GM12878 (cell line): Measurements from ENCODE around the gene LEMD3. TPM values are rescaled to one million over a fixed set of nuclear protein-coding genes. Genes with fewer than 3 reads are reported as not detected.

Experiments
- ATAC-seq: fragments of 200-7000 bp; cut with Tn5 transposase; 3 replicates; pipeline ENCODE4 v1.9.1; 2020; ENCODE audit warnings: mild to moderate bottlenecking, moderate library complexity
- BruUV-seq: library from RNA; stranded (reverse); fragments of 400-500 nt; replicated peaks from 2 replicates; lab custom pipeline; 2021; lab: Mats Ljungman, UMichigan
- CTCF ChIA-PET: fragments of 300-600 bp; sonication (Branson Sonifier 250); formaldehyde crosslinking; extraction: SDS; loops from one replicate; lab custom pipeline; 2021; ENCODE audit warnings: inconsistent platforms; lab: Yijun Ruan, JAX
- POLR2A ChIA-PET: fragments of 350-600 bp; formaldehyde crosslinking; extraction: SDS; loops from one replicate; lab custom pipeline; 2021; ENCODE audit warnings: inconsistent platforms; lab: Charles Lee
- RAD21 ChIA-PET: fragments of 300-600 bp; sonication (Branson Sonifier 250); formaldehyde crosslinking; loops from one replicate; lab custom pipeline; 2023; ENCODE audit warnings: antibody characterized with exemption; ENCODE audit not compliant: unreplicated experiment; lab: Charles Lee
- SMC1A ChIA-PET: fragments of 300-600 bp; sonication (Branson Sonifier 250); formaldehyde crosslinking; loops from one replicate; lab custom pipeline; 2023; ENCODE audit not compliant: unreplicated experiment, uncharacterized antibody; lab: Charles Lee
- DNase-seq: peaks from one replicate; pipeline ENCODE4 v3.0.0-alpha.2; 2011; ENCODE audit warnings: low read depth, low spot score
- FAIRE-seq: peaks from 3 replicates; lab custom pipeline; 2011; peaks lifted over from hg19 to GRCh38; lab: Jason Lieb, UNC
- H2AFZ ChIP-seq: 2 replicates; pipeline ENCODE4 v1.6.0; 2011; ENCODE audit warnings: low read depth, low read length, control low read depth; ENCODE audit not compliant: control insufficient read depth
- H3K27ac ChIP-seq: 2 replicates; pipeline ENCODE4 v1.5.1; 2011; ENCODE audit warnings: control low read depth; ENCODE audit not compliant: control insufficient read depth, insufficient read depth
- H3K27me3 ChIP-seq, 2 experiments: replicated peaks in 1 of 2; 2 replicates each; pipeline versions ENCODE4 v1.6.0 to v1.6.1; 2011; ENCODE audit warnings: low read length in 1 of 2; ENCODE audit not compliant: control insufficient read depth in 2 of 2, insufficient read depth in 2 of 2
- H3K36me3 ChIP-seq, 2 experiments: 2 replicates each; pipeline ENCODE4 v1.5.1; 2011; ENCODE audit warnings: low read length in 1 of 2; ENCODE audit not compliant: control insufficient read depth in 2 of 2, insufficient read depth in 2 of 2
- H3K4me1 ChIP-seq: 2 replicates; pipeline ENCODE4 v1.6.1; 2011; ENCODE audit warnings: mild to moderate bottlenecking, low read length, moderate library complexity, mixed read lengths; ENCODE audit not compliant: control insufficient read depth, insufficient read depth
- H3K4me2 ChIP-seq: 2 replicates; pipeline ENCODE4 v1.6.0; 2011; ENCODE audit warnings: control low read depth; ENCODE audit not compliant: control insufficient read depth, insufficient read depth
- H3K4me3 ChIP-seq: fragments of 200-600 bp; sonication (generic); 2 replicates; pipeline ENCODE4 v1.5.1; 2016
- H3K79me2 ChIP-seq: 2 replicates; pipeline ENCODE4 v1.6.0; 2011; ENCODE audit warnings: low read length; ENCODE audit not compliant: control insufficient read depth, insufficient read depth
- H3K9ac ChIP-seq: 2 replicates; pipeline ENCODE4 v1.8.0; 2011; ENCODE audit warnings: low read length, control low read depth, mixed read lengths; ENCODE audit not compliant: control insufficient read depth, insufficient read depth
- H3K9me3 ChIP-seq: replicated peaks from 3 replicates; pipeline ENCODE4 v1.5.1; 2011; ENCODE audit warnings: mild to moderate bottlenecking, low read length; ENCODE audit not compliant: control insufficient read depth, insufficient read depth
- H4K20me1 ChIP-seq: 2 replicates; pipeline ENCODE4 v1.6.0; 2011; ENCODE audit not compliant: control insufficient read depth, insufficient read depth
- CBX5 ChIP-seq: sonication (generic); IDR thresholded peaks from 2 replicates; pipeline ENCODE4 v1.6.1; 2016; ENCODE audit warnings: low read depth, moderate library complexity, mild to moderate bottlenecking, inconsistent platforms
- CEBPB ChIP-seq, 2 experiments: fragments of 150-350 bp in 1 of 2; IDR thresholded peaks; 2 replicates each; pipeline ENCODE4 v1.6.1; 2012 to 2014; ENCODE audit warnings: low read depth in 2 of 2, low read length in 2 of 2, borderline replicate concordance in 1 of 2, inconsistent platforms in 1 of 2
- CREM ChIP-seq: IDR thresholded peaks from 2 replicates; pipeline ENCODE4 v1.6.1; 2014; ENCODE audit warnings: antibody characterized with exemption, low read depth
- IKZF1 ChIP-seq: fragments of 450-650 bp; conservative IDR thresholded peaks from 2 replicates; pipeline ENCODE4 v1.6.1; 2017; ENCODE audit warnings: antibody characterized with exemption, mild to moderate bottlenecking
- JUNB ChIP-seq: IDR thresholded peaks from 2 replicates; pipeline ENCODE4 v1.6.1; 2016; ENCODE audit warnings: antibody characterized with exemption, mild to moderate bottlenecking
- JUND ChIP-seq: IDR thresholded peaks from 2 replicates; pipeline ENCODE4 v1.6.1; 2012; ENCODE audit warnings: low read depth, mild to moderate bottlenecking, low read length, improper control_type of control experiment, moderate library complexity
- KDM1A ChIP-seq: fragments of 200-600 bp; sonication (generic); IDR thresholded peaks from 2 replicates; pipeline ENCODE4 v1.6.1; 2016; ENCODE audit warnings: borderline replicate concordance
- LARP7 ChIP-seq: fragments of 450-650 bp; IDR thresholded peaks from 2 replicates; pipeline ENCODE4 v1.6.1; 2017; ENCODE audit warnings: mild to moderate bottlenecking
- MEF2A ChIP-seq: IDR thresholded peaks from 2 replicates; pipeline ENCODE4 v1.6.1; 2011; ENCODE audit warnings: low read depth, mild to moderate bottlenecking, low read length, moderate library complexity; ENCODE audit not compliant: insufficient read depth
- MTA2 ChIP-seq: fragments of 450-650 bp; IDR thresholded peaks from 2 replicates; pipeline ENCODE4 v1.6.1; 2016; ENCODE audit warnings: low read depth, mild to moderate bottlenecking, moderate library complexity
- NRF1 ChIP-seq: conservative IDR thresholded peaks from 2 replicates; pipeline ENCODE4 v1.6.1; 2011; ENCODE audit warnings: mild to moderate bottlenecking, low read depth, low read length, improper control_type of control experiment
- YBX1 ChIP-seq: fragments of 450-650 bp; IDR thresholded peaks from 2 replicates; pipeline ENCODE4 v1.6.1; 2016; ENCODE audit warnings: antibody characterized with exemption
- ZNF622 ChIP-seq: fragments of 450-650 bp; IDR thresholded peaks from 2 replicates; pipeline ENCODE4 v1.6.1; 2017; ENCODE audit warnings: mild to moderate bottlenecking, inconsistent platforms
- WGBS: methylation state at CpG from one replicate; pipeline ENCODE4 v1.1.6; 2016; ENCODE audit warnings: low lambda C conversion rate; ENCODE audit not compliant: insufficient replicate concordance, insufficient coverage; ENCODE audit errors: missing lambda C conversion rate; 5-methylcytosine and 5-hydroxymethylcytosine counted together
- in situ Hi-C: fragments of 300-500 bp; cut with MboI; formaldehyde crosslinking; loops from 9 replicates; pipeline ENCODE4 v1.14.3; 2018; ENCODE audit warnings: mixed read lengths
- intact Hi-C: fragments of 100-400 bp; cut with micrococcal nuclease; formaldehyde crosslinking; loops from one replicate; pipeline ENCODE4 v1.14.2; 2022; ENCODE audit not compliant: unreplicated experiment
- polyA plus RNA-seq, 11 experiments: library from polyadenylated mRNA; depleted of rRNA in 4 of 11; unstranded in 6 of 11; stranded (reverse) in 5 of 11; fragments of >200 nt; fragmentation: Nextera tagmentation in 4 of 11; fragmentation: Illumina TruSeq in 1 of 11; extraction: Ambion mirVana in 4 of 11; extraction: Trizol in 1 of 11; gene quantifications; 1 replicate in 1 of 11; 2 replicates in 10 of 11; pipeline versions ENCODE4 v1.2.1 to v1.2.3, GENCODE V29; 2011 to 2016; ENCODE audit warnings: inconsistent platforms in 2 of 11, missing spikeins in 2 of 11, low read depth in 1 of 11
- total RNA-seq, 4 experiments: library from RNA; depleted of rRNA in 3 of 4; stranded (reverse); fragments of >200 nt in 3 of 4; fragmentation: Illumina TruSeq in 1 of 4; extraction: Trizol in 1 of 4; gene quantifications; 2 replicates each; pipeline versions ENCODE4 v1.2.1 to v1.2.3, GENCODE V29; 2013 to 2021
- TF ChIP-seq, protein P1 (sequence below): IDR thresholded peaks from 2 replicates; pipeline ENCODE4 v1.6.1; 2011; ENCODE audit warnings: low read depth, low read length, improper control_type of control experiment, borderline replicate concordance
- TF ChIP-seq, protein P2 (sequence below): fragments of 450-650 bp; conservative IDR thresholded peaks from 2 replicates; pipeline ENCODE4 v1.6.1; 2017; ENCODE audit warnings: mild to moderate bottlenecking, moderate library complexity
- TF ChIP-seq, protein P3 (sequence below): fragments of 450-650 bp; formaldehyde crosslinking; IDR thresholded peaks from 2 replicates; pipeline ENCODE4 v1.4.0; 2022; ENCODE audit warnings: mild to moderate bottlenecking, moderate library complexity
- TF ChIP-seq, protein P4 (sequence below): IDR thresholded peaks from 2 replicates; pipeline ENCODE4 v1.6.1; 2012; ENCODE audit warnings: low read length, inconsistent platforms
- TF ChIP-seq, protein P5 (sequence below): fragments of 450-650 bp; IDR thresholded peaks from 2 replicates; pipeline ENCODE4 v1.6.1; 2016; ENCODE audit warnings: mild to moderate bottlenecking

The LEMD3 gene
- total and polyA plus RNA-seq, 10 of the 15 experiments (the other 5 are each of a cell fraction or from before 2014, with no cell fraction given): 7.5 to 26.0 (median 16.5) TPM

DNA sequence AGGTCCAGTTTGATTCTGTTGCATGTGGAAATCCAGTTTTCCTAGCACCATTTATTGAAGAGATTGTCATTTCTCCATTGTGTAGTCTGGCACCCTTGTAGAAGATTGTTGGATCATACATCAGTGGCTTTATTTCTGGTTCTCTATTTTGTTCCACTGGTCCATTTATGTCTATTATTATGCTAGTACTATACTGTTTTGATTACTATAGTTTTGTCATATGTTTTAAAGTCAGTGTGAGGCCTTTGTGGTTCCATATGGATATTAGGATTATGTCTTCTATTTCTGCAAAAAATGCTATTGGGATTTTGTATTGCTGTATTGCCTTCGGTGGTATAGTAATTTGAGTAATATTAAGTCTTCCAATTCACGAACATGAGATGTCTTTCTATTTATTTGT lies 51.4 kb downstream of the LEMD3 start:
- Histone ChIP-seq H3K4me3 (no peak overlapping the region), H3K9me3 (peaks cover 17% of the 10 kb centered on the region), H2AFZ (no peak overlapping the region), H3K27ac (no peak overlapping the region), H3K4me2 (no peak overlapping the region), H3K4me1 (no peaks in the 10 kb centered on the region), H3K79me2 (peaks cover 1% of the 10 kb centered on the region), H3K27me3 (no peaks in the 10 kb centered on the region), H3K9ac (no peak overlapping the region), H3K36me3 (peaks cover 0 to 36% of the 10 kb centered on the region in 2 experiments; a peak in 1 of 4 replicates), H4K20me1 (no peaks in the 10 kb centered on the region)
- CTCF ChIA-PET: no interaction called here
- no peak for ATAC-seq
- in situ Hi-C loops (no loop called here), intact Hi-C loops (no loop called here)
- FAIRE-seq: no peak
- RAD21 ChIA-PET: interaction anchor here (0.6 kb wide), 1 partner anchor 65 kb away, joined by 3 read pairs; no protein-coding TSS in a partner anchor
- DNase-seq: no peak
- WGBS: 93% methylated on average over 2 of the region's 2 CpGs
- SMC1A ChIA-PET: no interaction called here
- POLR2A ChIA-PET: interaction anchor here (0.6 kb wide), 1 partner anchor 288 kb away, joined by 3 read pairs; no protein-coding TSS in a partner anchor
- no TSS peak for BruUV-seq
- no peak for TF ChIP-seq LARP7
- TF ChIP-seq, protein P1, sequence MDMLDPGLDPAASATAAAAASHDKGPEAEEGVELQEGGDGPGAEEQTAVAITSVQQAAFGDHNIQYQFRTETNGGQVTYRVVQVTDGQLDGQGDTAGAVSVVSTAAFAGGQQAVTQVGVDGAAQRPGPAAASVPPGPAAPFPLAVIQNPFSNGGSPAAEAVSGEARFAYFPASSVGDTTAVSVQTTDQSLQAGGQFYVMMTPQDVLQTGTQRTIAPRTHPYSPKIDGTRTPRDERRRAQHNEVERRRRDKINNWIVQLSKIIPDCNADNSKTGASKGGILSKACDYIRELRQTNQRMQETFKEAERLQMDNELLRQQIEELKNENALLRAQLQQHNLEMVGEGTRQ: no peak
- TF ChIP-seq KDM1A: no peak
- no peak for TF ChIP-seq CREM
- TF ChIP-seq CBX5: no peak
- no peak for TF ChIP-seq ZNF622
- TF ChIP-seq MEF2A: no peak
- no peak for TF ChIP-seq NRF1
- TF ChIP-seq JUND: no peak
- no peak for TF ChIP-seq MTA2
- no peak for TF ChIP-seq JUNB
- TF ChIP-seq, protein P2, sequence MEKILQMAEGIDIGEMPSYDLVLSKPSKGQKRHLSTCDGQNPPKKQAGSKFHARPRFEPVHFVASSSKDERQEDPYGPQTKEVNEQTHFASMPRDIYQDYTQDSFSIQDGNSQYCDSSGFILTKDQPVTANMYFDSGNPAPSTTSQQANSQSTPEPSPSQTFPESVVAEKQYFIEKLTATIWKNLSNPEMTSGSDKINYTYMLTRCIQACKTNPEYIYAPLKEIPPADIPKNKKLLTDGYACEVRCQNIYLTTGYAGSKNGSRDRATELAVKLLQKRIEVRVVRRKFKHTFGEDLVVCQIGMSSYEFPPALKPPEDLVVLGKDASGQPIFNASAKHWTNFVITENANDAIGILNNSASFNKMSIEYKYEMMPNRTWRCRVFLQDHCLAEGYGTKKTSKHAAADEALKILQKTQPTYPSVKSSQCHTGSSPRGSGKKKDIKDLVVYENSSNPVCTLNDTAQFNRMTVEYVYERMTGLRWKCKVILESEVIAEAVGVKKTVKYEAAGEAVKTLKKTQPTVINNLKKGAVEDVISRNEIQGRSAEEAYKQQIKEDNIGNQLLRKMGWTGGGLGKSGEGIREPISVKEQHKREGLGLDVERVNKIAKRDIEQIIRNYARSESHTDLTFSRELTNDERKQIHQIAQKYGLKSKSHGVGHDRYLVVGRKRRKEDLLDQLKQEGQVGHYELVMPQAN: no peak
- TF ChIP-seq, protein P3, sequence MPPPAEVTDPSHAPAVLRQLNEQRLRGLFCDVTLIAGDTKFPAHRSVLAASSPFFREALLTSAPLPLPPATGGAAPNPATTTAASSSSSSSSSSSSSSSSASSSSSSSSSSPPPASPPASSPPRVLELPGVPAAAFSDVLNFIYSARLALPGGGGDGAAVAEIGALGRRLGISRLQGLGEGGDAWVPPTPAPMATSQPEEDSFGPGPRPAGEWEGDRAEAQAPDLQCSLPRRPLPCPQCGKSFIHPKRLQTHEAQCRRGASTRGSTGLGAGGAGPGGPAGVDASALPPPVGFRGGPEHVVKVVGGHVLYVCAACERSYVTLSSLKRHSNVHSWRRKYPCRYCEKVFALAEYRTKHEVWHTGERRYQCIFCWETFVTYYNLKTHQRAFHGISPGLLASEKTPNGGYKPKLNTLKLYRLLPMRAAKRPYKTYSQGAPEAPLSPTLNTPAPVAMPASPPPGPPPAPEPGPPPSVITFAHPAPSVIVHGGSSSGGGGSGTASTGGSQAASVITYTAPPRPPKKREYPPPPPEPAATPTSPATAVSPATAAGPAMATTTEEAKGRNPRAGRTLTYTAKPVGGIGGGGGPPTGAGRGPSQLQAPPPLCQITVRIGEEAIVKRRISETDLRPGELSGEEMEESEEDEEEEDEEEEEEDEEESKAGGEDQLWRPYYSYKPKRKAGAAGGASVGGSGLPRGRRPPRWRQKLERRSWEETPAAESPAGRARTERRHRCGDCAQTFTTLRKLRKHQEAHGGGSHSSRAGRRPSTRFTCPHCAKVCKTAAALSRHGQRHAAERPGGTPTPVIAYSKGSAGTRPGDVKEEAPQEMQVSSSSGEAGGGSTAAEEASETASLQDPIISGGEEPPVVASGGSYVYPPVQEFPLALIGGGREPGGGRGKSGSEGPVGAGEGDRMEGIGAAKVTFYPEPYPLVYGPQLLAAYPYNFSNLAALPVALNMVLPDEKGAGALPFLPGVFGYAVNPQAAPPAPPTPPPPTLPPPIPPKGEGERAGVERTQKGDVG (CRISPR knock-in tag): no peak
- TF ChIP-seq, protein P4, sequence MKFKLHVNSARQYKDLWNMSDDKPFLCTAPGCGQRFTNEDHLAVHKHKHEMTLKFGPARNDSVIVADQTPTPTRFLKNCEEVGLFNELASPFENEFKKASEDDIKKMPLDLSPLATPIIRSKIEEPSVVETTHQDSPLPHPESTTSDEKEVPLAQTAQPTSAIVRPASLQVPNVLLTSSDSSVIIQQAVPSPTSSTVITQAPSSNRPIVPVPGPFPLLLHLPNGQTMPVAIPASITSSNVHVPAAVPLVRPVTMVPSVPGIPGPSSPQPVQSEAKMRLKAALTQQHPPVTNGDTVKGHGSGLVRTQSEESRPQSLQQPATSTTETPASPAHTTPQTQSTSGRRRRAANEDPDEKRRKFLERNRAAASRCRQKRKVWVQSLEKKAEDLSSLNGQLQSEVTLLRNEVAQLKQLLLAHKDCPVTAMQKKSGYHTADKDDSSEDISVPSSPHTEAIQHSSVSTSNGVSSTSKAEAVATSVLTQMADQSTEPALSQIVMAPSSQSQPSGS: no peak
- no peak for TF ChIP-seq IKZF1
- TF ChIP-seq CEBPB (IDR thresholded peaks at IDR 0.05; ENCODE audit: borderline replicate concordance in 1 of 2, low read depth in 2 of 2, low read length in 2 of 2): no peak
- TF ChIP-seq, protein P5, sequence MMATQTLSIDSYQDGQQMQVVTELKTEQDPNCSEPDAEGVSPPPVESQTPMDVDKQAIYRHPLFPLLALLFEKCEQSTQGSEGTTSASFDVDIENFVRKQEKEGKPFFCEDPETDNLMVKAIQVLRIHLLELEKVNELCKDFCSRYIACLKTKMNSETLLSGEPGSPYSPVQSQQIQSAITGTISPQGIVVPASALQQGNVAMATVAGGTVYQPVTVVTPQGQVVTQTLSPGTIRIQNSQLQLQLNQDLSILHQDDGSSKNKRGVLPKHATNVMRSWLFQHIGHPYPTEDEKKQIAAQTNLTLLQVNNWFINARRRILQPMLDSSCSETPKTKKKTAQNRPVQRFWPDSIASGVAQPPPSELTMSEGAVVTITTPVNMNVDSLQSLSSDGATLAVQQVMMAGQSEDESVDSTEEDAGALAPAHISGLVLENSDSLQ: no peak
- TF ChIP-seq YBX1: no peak
